GM23338 (cell line): ENCODE results near the gene MFSD2B. TPM values are rescaled to one million over a fixed set of nuclear protein-coding genes. Genes with fewer than 3 reads are reported as not detected.

ENCODE experiments used
- ATAC-seq: fragments of 200-7000 bp; cut with Tn5 transposase; 3 replicates; pipeline ENCODE4 v1.9.1; 2020
- DNase-seq: peaks from one replicate; pipeline ENCODE4 v3.0.0-alpha.2; 2015; ENCODE audit warnings: low spot score
- H2AFZ ChIP-seq: fragments of 200-600 bp; sonication (generic); 2 replicates; pipeline ENCODE4 v1.8.0; 2016; ENCODE audit warnings: antibody characterized with exemption, mild to moderate bottlenecking, moderate library complexity
- H3F3A ChIP-seq: fragments of 200-600 bp; sonication (generic); replicated peaks from 2 replicates; pipeline ENCODE4 v1.8.0; 2017; ENCODE audit warnings: antibody characterized with exemption, mixed run types, low read depth
- H3K27ac ChIP-seq: fragments of 200-600 bp; sonication (generic); 2 replicates; pipeline ENCODE4 v1.6.1; 2016; ENCODE audit warnings: low read depth
- H3K27me3 ChIP-seq: fragments of 200-600 bp; sonication (generic); 2 replicates; pipeline ENCODE4 v1.8.0; 2016; ENCODE audit warnings: mild to moderate bottlenecking, mixed run types, moderate library complexity; ENCODE audit not compliant: insufficient read depth
- H3K36me3 ChIP-seq: fragments of 200-600 bp; sonication (generic); 2 replicates; pipeline ENCODE4 v1.8.0; 2016; ENCODE audit warnings: mild to moderate bottlenecking; ENCODE audit not compliant: insufficient read depth
- H3K4me1 ChIP-seq: fragments of 200-600 bp; sonication (generic); 2 replicates; pipeline ENCODE4 v1.8.0; 2016; ENCODE audit warnings: mild to moderate bottlenecking, moderate library complexity; ENCODE audit not compliant: insufficient read depth
- H3K4me2 ChIP-seq: fragments of 200-600 bp; sonication (generic); 2 replicates; pipeline ENCODE4 v1.7.1; 2017; ENCODE audit warnings: mixed run types
- H3K4me3 ChIP-seq: fragments of 200-600 bp; sonication (generic); 2 replicates; pipeline ENCODE4 v1.6.1; 2016; ENCODE audit warnings: mixed run types
- H3K79me2 ChIP-seq: fragments of 200-600 bp; sonication (generic); replicated peaks from 2 replicates; pipeline ENCODE4 v1.8.0; 2017; ENCODE audit warnings: mild to moderate bottlenecking; ENCODE audit not compliant: insufficient read depth
- H3K9me2 ChIP-seq: fragments of 200-600 bp; sonication (generic); 2 replicates; pipeline ENCODE4 v1.8.0; 2017; ENCODE audit not compliant: insufficient read depth
- H4K20me1 ChIP-seq: fragments of 200-600 bp; sonication (generic); replicated peaks from 2 replicates; pipeline ENCODE4 v1.8.0; 2017; ENCODE audit warnings: mild to moderate bottlenecking; ENCODE audit not compliant: insufficient read depth
- H3K27ac Mint-ChIP-seq: 2 replicates; pipeline ENCODE4 v1.8.0; 2020; ENCODE audit warnings: inconsistent platforms, mild to moderate bottlenecking, moderate library complexity, mixed read lengths
- H3K27me3 Mint-ChIP-seq: 3 replicates; pipeline ENCODE4 v1.8.0; 2022; ENCODE audit warnings: low read depth, mild to moderate bottlenecking, moderate library complexity, mixed read lengths, inconsistent platforms; ENCODE audit not compliant: insufficient read depth, poor library complexity
- H3K36me3 Mint-ChIP-seq: 3 replicates; pipeline ENCODE4 v1.8.0; 2021; ENCODE audit warnings: low read depth, mild to moderate bottlenecking, inconsistent platforms, moderate library complexity, mixed read lengths
- H3K4me1 Mint-ChIP-seq: 3 replicates; pipeline ENCODE4 v1.8.0; 2020; ENCODE audit warnings: mild to moderate bottlenecking, inconsistent platforms, mixed read lengths
- H3K4me3 Mint-ChIP-seq: 3 replicates; pipeline ENCODE4 v1.8.0; 2021; ENCODE audit warnings: moderate library complexity, mild to moderate bottlenecking, inconsistent platforms, mixed read lengths
- H3K9me3 Mint-ChIP-seq: 3 replicates; pipeline ENCODE4 v1.8.0; 2020; ENCODE audit warnings: moderate library complexity, mild to moderate bottlenecking, inconsistent platforms, mixed read lengths
- CREB1 ChIP-seq: fragments of 250-450 bp; sonication (Bioruptor Pico); IDR thresholded peaks from 2 replicates; pipeline ENCODE4 v1.5.0; 2020; ENCODE audit warnings: low read depth, mild to moderate bottlenecking, moderate library complexity
- CTCF ChIP-seq, 2 experiments: fragments of 200-600 bp in 1 of 2; sonication (generic) in 1 of 2; conservative IDR thresholded peaks; 2 replicates each; pipeline versions ENCODE4 v1.5.1 to v1.6.1; 2016 to 2017; ENCODE audit warnings: antibody characterized with exemption in 2 of 2, low read depth in 2 of 2, mild to moderate bottlenecking in 2 of 2, moderate library complexity in 1 of 2
- ETS1 ChIP-seq: IDR thresholded peaks from 2 replicates; pipeline ENCODE4 v1.6.1; 2016; ENCODE audit warnings: antibody characterized with exemption
- EZH2 ChIP-seq: fragments of 200-600 bp; sonication (generic); IDR thresholded peaks from one replicate; pipeline ENCODE4 v1.8.0; 2017; ENCODE audit warnings: antibody characterized with exemption, mild to moderate bottlenecking, low read depth; ENCODE audit not compliant: unreplicated experiment
- EZH2phosphoT487 ChIP-seq: fragments of 200-600 bp; sonication (generic); IDR thresholded peaks from one replicate; pipeline ENCODE4 v1.8.1; 2018; ENCODE audit warnings: antibody characterized with exemption; ENCODE audit not compliant: unreplicated experiment
- JUNB ChIP-seq: IDR thresholded peaks from one replicate; pipeline ENCODE4 v1.6.1; 2016; ENCODE audit warnings: antibody characterized with exemption; ENCODE audit not compliant: unreplicated experiment
- NANOG ChIP-seq: IDR thresholded peaks from 2 replicates; pipeline ENCODE4 v1.6.1; 2016; ENCODE audit warnings: antibody characterized with exemption, borderline replicate concordance
- POLR2AphosphoS5 ChIP-seq: IDR thresholded peaks from 2 replicates; pipeline ENCODE4 v1.6.1; 2016; ENCODE audit warnings: antibody characterized with exemption, low read depth
- REST ChIP-seq: IDR thresholded peaks from one replicate; pipeline ENCODE4 v1.6.1; 2018; ENCODE audit warnings: antibody characterized with exemption; ENCODE audit not compliant: unreplicated experiment
- STAT1 ChIP-seq: IDR thresholded peaks from one replicate; pipeline ENCODE4 v1.6.1; 2016; ENCODE audit warnings: antibody characterized with exemption; ENCODE audit not compliant: unreplicated experiment
- ZNF114 ChIP-seq: fragments of 250-450 bp; sonication (Bioruptor Pico); IDR thresholded peaks from 2 replicates; pipeline ENCODE4 v1.5.0; 2020; ENCODE audit warnings: mild to moderate bottlenecking, moderate library complexity
- ZNF331 ChIP-seq: fragments of 250-450 bp; sonication (Bioruptor Pico); IDR thresholded peaks from 2 replicates; pipeline ENCODE4 v1.5.0; 2020; ENCODE audit warnings: low read depth, mild to moderate bottlenecking, moderate library complexity
- ZNF462 ChIP-seq: fragments of 250-450 bp; sonication (Bioruptor Pico); IDR thresholded peaks from 2 replicates; pipeline ENCODE4 v1.5.0; 2020; ENCODE audit warnings: mild to moderate bottlenecking, moderate library complexity
- polyA plus RNA-seq: library from polyadenylated mRNA; unstranded; fragments of >200 nt; fragmentation: Nextera tagmentation; extraction: Ambion mirVana; gene quantifications from 2 replicates; pipeline ENCODE4 v1.2.1, GENCODE V29; 2016
- total RNA-seq: library from RNA; depleted of rRNA; stranded (reverse); fragments of >200 nt; shearing (Covaris generic); gene quantifications from 2 replicates; pipeline ENCODE4 v1.2.3, GENCODE V29; 2014

The MFSD2B gene
- total and polyA plus RNA-seq, 2 experiments from 2014 or later, result 0.21 to 2.3 TPM

GRCh38 chr2:23976883-23977282 is 33.0 kb upstream of the MFSD2B start:
- Histone ChIP-seq H3K4me2 (no peak overlapping the region), H3K4me1 (no peaks in the 10 kb centered on the region), H3K79me2 (no peaks in the 10 kb centered on the region), H4K20me1 (0 out of 2 replicates have a peak, but pooled peaks cover 4% of the 10 kb centered on the region), H3K27ac (no peak overlapping the region), H3K36me3 (peaks cover 4% of the 10 kb centered on the region), H2AFZ (no peak overlapping the region), H3F3A (no peaks in the 10 kb centered on the region), H3K27me3 (no peaks in the 10 kb centered on the region), H3K9me2 (no peaks in the 10 kb centered on the region), H3K4me3 (no peak overlapping the region)
- DNase-seq (no peak), ATAC-seq (no peak)
- Mint-ChIP-seq H3K4me3 (no peak overlapping the region), H3K27me3 (peaks cover 4% of the 10 kb centered on the region), H3K9me3 (no peaks in the 10 kb centered on the region), H3K4me1 (no peaks in the 10 kb centered on the region), H3K36me3 (peaks cover 40% of the 10 kb centered on the region), H3K27ac (no peak overlapping the region)
- TF ChIP-seq NANOG (no peak), ZNF331 (CRISPR knock-in tag) (no peak), ETS1 (no peak), JUNB (no peak), STAT1 (no peak), ZNF462 (CRISPR knock-in tag) (no peak), EZH2 (no peak), REST (no peak), POLR2AphosphoS5 (no peak), ZNF114 (no peak), CREB1 (CRISPR knock-in tag) (no peak), EZH2phosphoT487 (no peak), CTCF (conservative IDR thresholded peaks at IDR 0.05; ENCODE audit: low read depth in 2 of 2) (no peak)
